Liver (tissue), 9 donors: ENCODE data around the gene MARVELD1. TPM values are rescaled to one million over a fixed set of nuclear protein-coding genes. Genes with fewer than 3 reads are reported as not detected.

ENCODE experiments used
- DNase-seq: peaks from one replicate; pipeline ENCODE4 v3.0.0-alpha.2; 2017; ENCODE audit warnings: low spot score
- H3K27ac ChIP-seq, 2 donors: one replicate each; pipeline ENCODE4 v1.7.0; 2013; ENCODE audit warnings: inconsistent platforms in 2 of 2, low read length in 2 of 2, control low read depth in 1 of 2, low read depth in 1 of 2, mild to moderate bottlenecking in 1 of 2
- H3K27me3 ChIP-seq, 4 donors: one replicate each; pipeline versions ENCODE4 v1.6.1 to v1.7.0; 2013; ENCODE audit warnings: low read length in 3 of 4, inconsistent platforms in 1 of 4, mild to moderate bottlenecking in 1 of 4, moderate library complexity in 1 of 4; ENCODE audit not compliant: control insufficient read depth in 4 of 4, insufficient read depth in 4 of 4
- H3K36me3 ChIP-seq, 4 donors: one replicate each; pipeline versions ENCODE4 v1.6.1 to v1.7.0; 2013; ENCODE audit warnings: low read length in 3 of 4, mild to moderate bottlenecking in 3 of 4, low read depth in 1 of 4, moderate library complexity in 1 of 4; ENCODE audit not compliant: control insufficient read depth in 4 of 4, insufficient read depth in 3 of 4
- H3K4me1 ChIP-seq, 4 donors: one replicate each; pipeline versions ENCODE4 v1.6.1 to v1.7.0; 2013; ENCODE audit warnings: low read length in 3 of 4, mild to moderate bottlenecking in 3 of 4, moderate library complexity in 1 of 4; ENCODE audit not compliant: control insufficient read depth in 4 of 4, insufficient read depth in 4 of 4
- H3K4me3 ChIP-seq, 3 donors: one replicate each; pipeline versions ENCODE4 v1.6.1 to v1.7.0; 2013; ENCODE audit warnings: low read length in 3 of 3, control low read depth in 1 of 3, low read depth in 1 of 3, mild to moderate bottlenecking in 1 of 3
- H3K9ac ChIP-seq, 2 donors: one replicate each; pipeline ENCODE4 v1.7.0; 2013; ENCODE audit warnings: low read length in 2 of 2, mild to moderate bottlenecking in 2 of 2, moderate library complexity in 2 of 2, control low read depth in 1 of 2, low read depth in 1 of 2
- H3K9me3 ChIP-seq, 4 donors: one replicate each; pipeline versions ENCODE4 v1.6.1 to v1.7.0; 2013; ENCODE audit warnings: low read length in 3 of 4; ENCODE audit not compliant: control insufficient read depth in 4 of 4
- CTCF ChIP-seq: fragments of 150-350 bp; IDR thresholded peaks from 2 replicates; pipeline ENCODE4 v1.5.1; 2017; ENCODE audit warnings: improper control_type of control experiment, low read depth, low read length; ENCODE audit not compliant: missing input control
- EGR1 ChIP-seq, 2 donors: IDR thresholded peaks; 2 replicates each; pipeline ENCODE4 v1.6.1; 2016 to 2018; ENCODE audit warnings: antibody characterized with exemption in 2 of 2, low read depth in 2 of 2
- FOXA1 ChIP-seq: IDR thresholded peaks from 2 replicates; pipeline ENCODE4 v1.6.1; 2016; ENCODE audit warnings: antibody characterized with exemption
- FOXA2 ChIP-seq: IDR thresholded peaks from 2 replicates; pipeline ENCODE4 v1.6.1; 2016; ENCODE audit warnings: antibody characterized with exemption
- GABPA ChIP-seq, 2 donors: IDR thresholded peaks in 1 of 2; conservative IDR thresholded peaks in 1 of 2; 2 replicates each; pipeline ENCODE4 v1.6.1; 2016; ENCODE audit warnings: antibody characterized with exemption in 2 of 2, mild to moderate bottlenecking in 1 of 2, moderate library complexity in 1 of 2
- HNF4A ChIP-seq, 2 donors: conservative IDR thresholded peaks; 2 replicates each; pipeline ENCODE4 v1.6.1; 2016; ENCODE audit warnings: antibody characterized with exemption in 2 of 2, mild to moderate bottlenecking in 2 of 2
- HNF4G ChIP-seq: IDR thresholded peaks from 2 replicates; pipeline ENCODE4 v1.6.1; 2016; ENCODE audit warnings: antibody characterized with exemption
- JUND ChIP-seq, 2 donors: IDR thresholded peaks; 2 replicates each; pipeline ENCODE4 v1.6.1; 2016; ENCODE audit warnings: antibody characterized with exemption in 2 of 2
- NR2F2 ChIP-seq: IDR thresholded peaks from 2 replicates; pipeline ENCODE4 v1.6.1; 2016; ENCODE audit warnings: antibody characterized with exemption
- RAD21 ChIP-seq, 2 donors: IDR thresholded peaks; 2 replicates each; pipeline ENCODE4 v1.6.1; 2016; ENCODE audit warnings: antibody characterized with exemption in 2 of 2, mild to moderate bottlenecking in 2 of 2
- RXRA ChIP-seq, 2 donors: IDR thresholded peaks; 2 replicates each; pipeline ENCODE4 v1.6.1; 2017 to 2018; ENCODE audit warnings: antibody characterized with exemption in 2 of 2, mild to moderate bottlenecking in 1 of 2
- SP1 ChIP-seq: IDR thresholded peaks from 2 replicates; pipeline ENCODE4 v1.6.1; 2018; ENCODE audit warnings: antibody characterized with exemption, mild to moderate bottlenecking
- TAF1 ChIP-seq: conservative IDR thresholded peaks from 2 replicates; pipeline ENCODE4 v1.6.1; 2016; ENCODE audit warnings: antibody characterized with exemption, mild to moderate bottlenecking
- YY1 ChIP-seq: IDR thresholded peaks from 2 replicates; pipeline ENCODE4 v1.6.1; 2016; ENCODE audit warnings: antibody characterized with exemption, mild to moderate bottlenecking
- ZBTB33 ChIP-seq: IDR thresholded peaks from 2 replicates; pipeline ENCODE4 v1.6.1; 2016; ENCODE audit warnings: antibody characterized with exemption
- WGBS: extraction: QIAGEN DNeasy Blood & Tissue Kit; methylation state at CpG from one replicate; pipeline ENCODE4 v1.1.7; 2013; 5-methylcytosine and 5-hydroxymethylcytosine counted together
- polyA plus RNA-seq, 2 donors: library from polyadenylated mRNA; stranded (reverse) in 1 of 2; unstranded in 1 of 2; fragments of 200-250 nt in 1 of 2; fragments of >200 nt in 1 of 2; fragmentation: Nextera tagmentation in 1 of 2; extraction: Ambion mirVana in 1 of 2; gene quantifications; one replicate each; pipeline versions ENCODE4 v1.2.1 to v1.2.3, GENCODE V29; 2013 to 2015
- total RNA-seq, 2 donors: library from RNA; depleted of rRNA; stranded (reverse); fragments of >200 nt; gene quantifications; one replicate each; pipeline ENCODE4 v1.2.3, GENCODE V29; 2014
- TF ChIP-seq, protein P1 (sequence below): IDR thresholded peaks from 2 replicates; pipeline ENCODE4 v1.6.1; 2016; ENCODE audit warnings: antibody characterized with exemption
- TF ChIP-seq, protein P2 (sequence below): IDR thresholded peaks from 2 replicates; pipeline ENCODE4 v1.6.1; 2016; ENCODE audit warnings: antibody characterized with exemption
- TF ChIP-seq, protein P3 (sequence below): IDR thresholded peaks from 2 replicates; pipeline ENCODE4 v1.6.1; 2016; ENCODE audit warnings: antibody characterized with exemption, mild to moderate bottlenecking
- donor health status: healthy.
- donor health status: healthy.
- donor health status: healthy.
- donor health status: healthy.
- donor health status: healthy.

Gene MARVELD1
- total and polyA plus RNA-seq, 4 donors = 0.72 to 3.3 (median 2.8) TPM

DNA sequence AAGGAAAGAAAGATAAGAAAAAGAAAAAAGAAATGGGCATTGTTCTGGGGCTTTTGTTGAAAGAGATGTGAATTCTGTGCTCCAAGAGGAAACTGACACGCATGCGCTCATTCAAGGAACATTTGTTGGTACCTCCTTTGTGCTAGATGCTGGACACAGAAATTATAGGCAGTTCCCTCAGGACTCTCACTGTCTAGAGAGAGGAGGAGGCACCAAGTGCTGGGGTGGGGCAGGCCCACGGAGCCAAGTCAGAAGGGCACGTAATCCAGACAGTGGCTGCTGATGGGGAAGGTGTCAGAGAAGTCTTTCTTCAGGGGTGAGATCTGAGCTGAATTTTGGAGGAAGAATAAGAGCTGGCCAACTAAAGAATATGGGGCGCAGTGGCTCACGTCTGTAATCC is 20.5 kb downstream of the MARVELD1 start:
- Histone ChIP-seq H3K27me3 (no peaks in the 10 kb centered on the region), H3K36me3 (no peaks in the 10 kb centered on the region), H3K4me3 (no peak overlapping the region), H3K9ac (no peak overlapping the region), H3K9me3 (no peaks in the 10 kb centered on the region), H3K4me1 (peaks cover 4 to 17% (median 10%) of the 10 kb centered on the region in 4 donors), H3K27ac (no peak overlapping the region)
- no peak for DNase-seq
- TF ChIP-seq NR2F2 (no peak), RXRA (IDR thresholded peaks at IDR 0.05) (no peak), FOXA1 (no peak), CTCF (no peak), HNF4A (conservative IDR thresholded peaks at IDR 0.05) (no peak), FOXA2 (no peak), GABPA (IDR thresholded peaks at IDR 0.05 in 1 of 2, conservative IDR thresholded peaks at IDR 0.05 in 1 of 2) (no peak), JUND (IDR thresholded peaks at IDR 0.05) (no peak), TAF1 (no peak), HNF4G (no peak), ZBTB33 (no peak)
- TF ChIP-seq, protein P1, sequence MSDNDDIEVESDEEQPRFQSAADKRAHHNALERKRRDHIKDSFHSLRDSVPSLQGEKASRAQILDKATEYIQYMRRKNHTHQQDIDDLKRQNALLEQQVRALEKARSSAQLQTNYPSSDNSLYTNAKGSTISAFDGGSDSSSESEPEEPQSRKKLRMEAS = no peak
- TF ChIP-seq, protein P2, sequence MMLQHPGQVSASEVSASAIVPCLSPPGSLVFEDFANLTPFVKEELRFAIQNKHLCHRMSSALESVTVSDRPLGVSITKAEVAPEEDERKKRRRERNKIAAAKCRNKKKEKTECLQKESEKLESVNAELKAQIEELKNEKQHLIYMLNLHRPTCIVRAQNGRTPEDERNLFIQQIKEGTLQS = no peak
- WGBS = 89% methylated on average over 6 of the region's 6 CpGs

- Histone ChIP-seq H3K36me3 (peaks cover 0 to 13% (median 7%) of the 10 kb centered on the region in 4 donors), H3K4me1 (peaks cover 4 to 17% (median 10%) of the 10 kb centered on the region in 4 donors), H3K9ac (no peak overlapping the region), H3K27ac (peak overlapping the region; percentile 90 to 96), H3K27me3 (no peaks in the 10 kb centered on the region), H3K4me3 (peak overlapping the region in 2 of 3 donors; percentile 13 to 92), H3K9me3 (no peaks in the 10 kb centered on the region)
- no peak for TF ChIP-seq TAF1
- TF ChIP-seq JUND (IDR thresholded peaks at IDR 0.05) = no peak
- TF ChIP-seq ZBTB33 = no peak
- TF ChIP-seq RAD21 (IDR thresholded peaks at IDR 0.05) = no peak
- TF ChIP-seq FOXA1 = no peak
- TF ChIP-seq HNF4G = no peak
- TF ChIP-seq, protein P3, sequence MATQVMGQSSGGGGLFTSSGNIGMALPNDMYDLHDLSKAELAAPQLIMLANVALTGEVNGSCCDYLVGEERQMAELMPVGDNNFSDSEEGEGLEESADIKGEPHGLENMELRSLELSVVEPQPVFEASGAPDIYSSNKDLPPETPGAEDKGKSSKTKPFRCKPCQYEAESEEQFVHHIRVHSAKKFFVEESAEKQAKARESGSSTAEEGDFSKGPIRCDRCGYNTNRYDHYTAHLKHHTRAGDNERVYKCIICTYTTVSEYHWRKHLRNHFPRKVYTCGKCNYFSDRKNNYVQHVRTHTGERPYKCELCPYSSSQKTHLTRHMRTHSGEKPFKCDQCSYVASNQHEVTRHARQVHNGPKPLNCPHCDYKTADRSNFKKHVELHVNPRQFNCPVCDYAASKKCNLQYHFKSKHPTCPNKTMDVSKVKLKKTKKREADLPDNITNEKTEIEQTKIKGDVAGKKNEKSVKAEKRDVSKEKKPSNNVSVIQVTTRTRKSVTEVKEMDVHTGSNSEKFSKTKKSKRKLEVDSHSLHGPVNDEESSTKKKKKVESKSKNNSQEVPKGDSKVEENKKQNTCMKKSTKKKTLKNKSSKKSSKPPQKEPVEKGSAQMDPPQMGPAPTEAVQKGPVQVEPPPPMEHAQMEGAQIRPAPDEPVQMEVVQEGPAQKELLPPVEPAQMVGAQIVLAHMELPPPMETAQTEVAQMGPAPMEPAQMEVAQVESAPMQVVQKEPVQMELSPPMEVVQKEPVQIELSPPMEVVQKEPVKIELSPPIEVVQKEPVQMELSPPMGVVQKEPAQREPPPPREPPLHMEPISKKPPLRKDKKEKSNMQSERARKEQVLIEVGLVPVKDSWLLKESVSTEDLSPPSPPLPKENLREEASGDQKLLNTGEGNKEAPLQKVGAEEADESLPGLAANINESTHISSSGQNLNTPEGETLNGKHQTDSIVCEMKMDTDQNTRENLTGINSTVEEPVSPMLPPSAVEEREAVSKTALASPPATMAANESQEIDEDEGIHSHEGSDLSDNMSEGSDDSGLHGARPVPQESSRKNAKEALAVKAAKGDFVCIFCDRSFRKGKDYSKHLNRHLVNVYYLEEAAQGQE = no peak
- TF ChIP-seq GABPA (IDR thresholded peaks at IDR 0.05 in 1 of 2, conservative IDR thresholded peaks at IDR 0.05 in 1 of 2) = no peak
- no peak for TF ChIP-seq CTCF
- TF ChIP-seq SP1 = no peak
- TF ChIP-seq, protein P1 = no peak
- TF ChIP-seq EGR1 (IDR thresholded peaks at IDR 0.05; ENCODE audit: low read depth in 2 of 2) = no peak
- TF ChIP-seq, protein P2 = no peak
- TF ChIP-seq FOXA2 = no peak
- TF ChIP-seq NR2F2 = no peak
- no peak for TF ChIP-seq RXRA (IDR thresholded peaks at IDR 0.05)
- TF ChIP-seq YY1 = no peak
- TF ChIP-seq HNF4A (conservative IDR thresholded peaks at IDR 0.05) = no peak
- WGBS = 70% methylated on average over 13 of the region's 13 CpGs
- no peak for DNase-seq
Observed at GRCh38 chr10:97736403-97736901, 22.9 kb downstream of the MARVELD1 start.
